ENCODE data around the gene NAV2. TPM values are rescaled to one million over a fixed set of nuclear protein-coding genes. Genes with fewer than 3 reads are reported as not detected.

Gene NAV2
- total RNA-seq, 1 experiment from 2014 or later: 139 TPM

DNA sequence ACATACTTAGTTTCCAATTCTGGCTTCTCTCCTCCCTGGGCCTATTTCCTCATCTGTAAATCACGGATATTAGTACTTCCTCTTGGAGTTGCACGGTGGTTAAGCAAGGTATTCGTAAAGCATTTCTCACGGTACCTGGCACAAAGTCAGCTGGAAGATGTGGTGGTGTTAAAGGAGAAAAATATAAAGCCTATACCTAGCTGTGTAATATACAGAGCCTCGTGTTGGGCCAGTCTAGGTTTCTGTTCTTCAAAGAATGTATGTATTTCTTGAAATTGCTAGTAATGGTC, 400.5 kb downstream of the NAV2 start:
- H3K36me3 Mint-ChIP-seq (ENCODE audit: insufficient read depth, unreplicated experiment): peaks cover 97% of the 10 kb centered on the region
- H3K27ac Mint-ChIP-seq (ENCODE audit: low read depth, unreplicated experiment): peak overlapping the region; percentile 49

GRCh38 chr11:20114588-20114987, 402.0 kb downstream of the NAV2 start:
- Mint-ChIP-seq H3K4me1 (ENCODE audit: insufficient read depth, unreplicated experiment) (peaks cover 43% of the 10 kb centered on the region), H3K27ac (ENCODE audit: low read depth, unreplicated experiment) (peak overlapping the region; percentile 21)
- TF ChIP-seq, protein P1, sequence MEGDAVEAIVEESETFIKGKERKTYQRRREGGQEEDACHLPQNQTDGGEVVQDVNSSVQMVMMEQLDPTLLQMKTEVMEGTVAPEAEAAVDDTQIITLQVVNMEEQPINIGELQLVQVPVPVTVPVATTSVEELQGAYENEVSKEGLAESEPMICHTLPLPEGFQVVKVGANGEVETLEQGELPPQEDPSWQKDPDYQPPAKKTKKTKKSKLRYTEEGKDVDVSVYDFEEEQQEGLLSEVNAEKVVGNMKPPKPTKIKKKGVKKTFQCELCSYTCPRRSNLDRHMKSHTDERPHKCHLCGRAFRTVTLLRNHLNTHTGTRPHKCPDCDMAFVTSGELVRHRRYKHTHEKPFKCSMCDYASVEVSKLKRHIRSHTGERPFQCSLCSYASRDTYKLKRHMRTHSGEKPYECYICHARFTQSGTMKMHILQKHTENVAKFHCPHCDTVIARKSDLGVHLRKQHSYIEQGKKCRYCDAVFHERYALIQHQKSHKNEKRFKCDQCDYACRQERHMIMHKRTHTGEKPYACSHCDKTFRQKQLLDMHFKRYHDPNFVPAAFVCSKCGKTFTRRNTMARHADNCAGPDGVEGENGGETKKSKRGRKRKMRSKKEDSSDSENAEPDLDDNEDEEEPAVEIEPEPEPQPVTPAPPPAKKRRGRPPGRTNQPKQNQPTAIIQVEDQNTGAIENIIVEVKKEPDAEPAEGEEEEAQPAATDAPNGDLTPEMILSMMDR (IDR thresholded peaks at IDR 0.05; ENCODE audit: unreplicated experiment): no peak

More for the DNA sequence above, 400.5 kb downstream of the NAV2 start:
- peak overlapping the region; percentile 23 for H3K4me3 Mint-ChIP-seq (ENCODE audit: unreplicated experiment)
- H3K27me3 Mint-ChIP-seq (ENCODE audit: insufficient read depth, unreplicated experiment): no peaks in the 10 kb centered on the region
- intact Hi-C loops (cut with micrococcal nuclease): loop anchor here (5.0 kb wide), 1 partner anchor 76 kb away; no protein-coding TSS in a partner anchor
- H3K4me1 Mint-ChIP-seq (ENCODE audit: insufficient read depth, unreplicated experiment): peaks cover 50% of the 10 kb centered on the region
- BruUV-seq (replicated peaks): no TSS peak
- DNase-seq (ENCODE audit: unreplicated experiment): peak; percentile 66
- CTCF ChIA-PET: interaction anchor here (0.6 to 10.4 kb wide), 18 partner anchors 14 to 790 kb away, joined by 3 to 115 read pairs (median 16); no protein-coding TSS in a partner anchor
- H3K9me3 Mint-ChIP-seq (ENCODE audit: unreplicated experiment): no peaks in the 10 kb centered on the region
- POLR2A ChIA-PET: interaction anchor here (0.8 to 5.7 kb wide), 25 partner anchors 13 to 835 kb away, joined by 3 to 95 read pairs (median 8); no protein-coding TSS in a partner anchor
- TF ChIP-seq, protein P1 (IDR thresholded peaks at IDR 0.05; ENCODE audit: unreplicated experiment): no peak

GRCh38 chr11:20116825-20117224, 404.2 kb downstream of the NAV2 start:
- POLR2A ChIA-PET: no interaction called here
- peaks cover 96% of the 10 kb centered on the region for H3K36me3 Mint-ChIP-seq (ENCODE audit: insufficient read depth, unreplicated experiment)
- H3K27me3 Mint-ChIP-seq (ENCODE audit: insufficient read depth, unreplicated experiment): no peaks in the 10 kb centered on the region
- peaks cover 29% of the 10 kb centered on the region for H3K4me1 Mint-ChIP-seq (ENCODE audit: insufficient read depth, unreplicated experiment)
- no TSS peak for BruUV-seq (replicated peaks)
- H3K9me3 Mint-ChIP-seq (ENCODE audit: unreplicated experiment): no peaks in the 10 kb centered on the region
- DNase-seq (ENCODE audit: unreplicated experiment): no peak
- H3K4me3 Mint-ChIP-seq (ENCODE audit: unreplicated experiment): no peak overlapping the region
- TF ChIP-seq, protein P1 (IDR thresholded peaks at IDR 0.05; ENCODE audit: unreplicated experiment): no peak
- CTCF ChIA-PET: interaction anchor here (0.7 to 10.4 kb wide), 8 partner anchors 11 to 238 kb away, joined by 3 to 115 read pairs (median 4); no protein-coding TSS in a partner anchor
- H3K27ac Mint-ChIP-seq (ENCODE audit: low read depth, unreplicated experiment): no peak overlapping the region
- intact Hi-C loops (cut with micrococcal nuclease): no loop called here

More at GRCh38 chr11:20114588-20114987, 402.0 kb downstream of the NAV2 start:
- intact Hi-C loops (cut with micrococcal nuclease): loop anchor here (5.0 kb wide), 1 partner anchor 77 kb away; no protein-coding TSS in a partner anchor
- H3K27me3 Mint-ChIP-seq (ENCODE audit: insufficient read depth, unreplicated experiment): no peaks in the 10 kb centered on the region
- POLR2A ChIA-PET: interaction anchor here (1.1 kb wide), 1 partner anchor 179 kb away, joined by 3 read pairs; no protein-coding TSS in a partner anchor
- no TSS peak for BruUV-seq (replicated peaks)
- H3K9me3 Mint-ChIP-seq (ENCODE audit: unreplicated experiment): no peaks in the 10 kb centered on the region
- CTCF ChIA-PET: interaction anchor here (0.7 to 10.4 kb wide), 8 partner anchors 13 to 768 kb away, joined by 3 to 115 read pairs (median 6); no protein-coding TSS in a partner anchor
- H3K4me3 Mint-ChIP-seq (ENCODE audit: unreplicated experiment): no peak overlapping the region
- DNase-seq (ENCODE audit: unreplicated experiment): no peak
- peaks cover 97% of the 10 kb centered on the region for H3K36me3 Mint-ChIP-seq (ENCODE audit: insufficient read depth, unreplicated experiment)

DNA sequence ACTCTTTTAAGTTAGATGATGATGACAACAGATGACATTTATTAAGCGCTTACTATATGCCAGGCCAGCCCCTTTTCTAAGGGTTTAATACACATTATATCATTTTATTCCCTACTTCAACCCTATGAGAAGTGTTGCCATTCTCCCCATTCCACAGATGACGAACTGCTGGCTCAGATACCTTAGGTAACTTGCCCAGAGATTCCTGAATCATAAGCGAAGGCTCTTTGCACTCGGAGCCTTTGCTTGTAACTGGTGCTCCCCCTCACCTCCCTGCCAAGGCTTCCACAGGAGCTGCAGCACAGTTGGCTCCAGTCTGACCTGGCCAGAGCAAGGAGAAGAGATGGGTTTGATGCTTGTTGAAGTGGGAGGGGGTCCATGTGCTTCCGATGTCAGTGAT, 404.7 kb downstream of the NAV2 start:
- Mint-ChIP-seq H3K9me3 (ENCODE audit: unreplicated experiment) (no peaks in the 10 kb centered on the region), H3K27ac (ENCODE audit: low read depth, unreplicated experiment) (no peak overlapping the region), H3K27me3 (ENCODE audit: insufficient read depth, unreplicated experiment) (no peaks in the 10 kb centered on the region), H3K4me3 (ENCODE audit: unreplicated experiment) (no peak overlapping the region), H3K36me3 (ENCODE audit: insufficient read depth, unreplicated experiment) (peaks cover 93% of the 10 kb centered on the region), H3K4me1 (ENCODE audit: insufficient read depth, unreplicated experiment) (peaks cover 24% of the 10 kb centered on the region)
- TF ChIP-seq, protein P1 (IDR thresholded peaks at IDR 0.05; ENCODE audit: unreplicated experiment): no peak
- intact Hi-C loops (cut with micrococcal nuclease): no loop called here
- no TSS peak for BruUV-seq (replicated peaks)
- DNase-seq (ENCODE audit: unreplicated experiment): no peak
- POLR2A ChIA-PET: interaction anchor here (1.2 kb wide), 1 partner anchor 11 kb away, joined by 4 read pairs; no protein-coding TSS in a partner anchor
- CTCF ChIA-PET: interaction anchor here (0.5 to 10.4 kb wide), 10 partner anchors 10 to 238 kb away, joined by 3 to 115 read pairs (median 4); no protein-coding TSS in a partner anchor
